HG03097 (cell line): ENCODE measurements around the gene ZDBF2.
A peak's percentile ranks its signal among the peaks of the same experiment; 100 is the strongest.
"Not testable (repeated sequence)": the region's sequence is repeated elsewhere in the genome, so short reads cannot be mapped to it uniquely, and the experiment has no call there.

Experiments
- ATAC-seq: cut with Tn5 transposase; IDR thresholded peaks from one replicate; pipeline ENCODE4 v1.9.1; 2021; ENCODE audit not compliant: unreplicated experiment, low FRiP score

ZDBF2 gene

DNA sequence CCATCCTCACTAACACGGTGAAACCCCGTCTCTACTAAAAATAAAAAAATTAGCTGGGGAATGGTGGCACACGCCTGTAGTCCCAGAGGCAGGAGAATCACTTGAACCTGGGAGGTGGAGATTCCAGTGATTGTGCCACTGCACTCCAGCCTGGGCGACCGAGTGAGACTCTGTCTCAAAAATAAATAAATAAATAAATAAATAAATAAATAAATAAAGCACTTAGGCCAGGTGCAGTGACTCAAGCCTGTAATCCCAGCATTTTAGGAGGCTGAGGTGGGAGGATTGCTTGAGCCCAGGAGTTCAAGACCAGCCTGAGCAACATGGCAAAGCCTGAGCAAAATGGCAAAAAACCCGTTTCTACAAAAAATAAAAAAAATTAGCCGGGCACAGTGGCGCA, 15.8 kb upstream of the ZDBF2 start:
- ATAC-seq, result not testable (repeated sequence)

DNA sequence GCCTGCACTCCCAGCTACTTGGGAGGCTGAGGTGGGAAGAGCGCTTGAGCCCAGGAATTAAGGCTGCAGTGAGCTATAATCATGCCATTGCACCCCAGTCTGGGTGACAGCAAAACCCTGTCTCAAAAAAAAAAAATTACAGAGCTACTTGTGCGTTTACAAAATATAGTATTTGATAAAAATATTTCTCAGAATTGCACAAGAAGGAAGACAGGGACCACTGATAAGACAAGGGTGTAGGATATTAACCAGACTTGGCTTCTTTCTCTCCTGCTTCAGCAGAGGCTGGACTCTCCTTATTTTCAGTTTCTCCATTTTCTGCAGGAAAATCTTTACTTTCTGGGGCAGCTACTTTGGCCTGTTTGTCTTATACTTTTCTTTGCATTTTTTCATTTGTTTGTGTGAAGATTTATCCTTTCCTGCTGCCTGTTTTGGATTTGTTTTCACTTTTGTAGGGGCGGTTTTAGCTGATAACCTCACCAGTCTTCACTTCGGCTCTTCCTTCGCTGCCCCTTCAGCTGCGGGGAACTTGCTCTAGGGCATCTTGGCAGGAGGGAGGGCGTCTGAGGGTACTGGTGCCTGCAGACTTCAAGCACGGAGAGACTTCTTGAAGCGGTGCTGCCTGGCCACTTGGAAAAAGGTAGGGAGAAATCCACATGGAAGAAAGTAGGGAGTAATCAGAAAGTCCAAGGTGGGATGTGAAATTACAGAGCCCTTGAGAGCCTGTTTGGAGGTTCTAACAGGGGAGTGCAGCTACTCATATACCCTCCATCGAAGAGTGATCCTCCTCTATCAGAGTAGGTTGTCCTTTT, 14.9 kb upstream of the ZDBF2 start:
- ATAC-seq, result no peak

DNA sequence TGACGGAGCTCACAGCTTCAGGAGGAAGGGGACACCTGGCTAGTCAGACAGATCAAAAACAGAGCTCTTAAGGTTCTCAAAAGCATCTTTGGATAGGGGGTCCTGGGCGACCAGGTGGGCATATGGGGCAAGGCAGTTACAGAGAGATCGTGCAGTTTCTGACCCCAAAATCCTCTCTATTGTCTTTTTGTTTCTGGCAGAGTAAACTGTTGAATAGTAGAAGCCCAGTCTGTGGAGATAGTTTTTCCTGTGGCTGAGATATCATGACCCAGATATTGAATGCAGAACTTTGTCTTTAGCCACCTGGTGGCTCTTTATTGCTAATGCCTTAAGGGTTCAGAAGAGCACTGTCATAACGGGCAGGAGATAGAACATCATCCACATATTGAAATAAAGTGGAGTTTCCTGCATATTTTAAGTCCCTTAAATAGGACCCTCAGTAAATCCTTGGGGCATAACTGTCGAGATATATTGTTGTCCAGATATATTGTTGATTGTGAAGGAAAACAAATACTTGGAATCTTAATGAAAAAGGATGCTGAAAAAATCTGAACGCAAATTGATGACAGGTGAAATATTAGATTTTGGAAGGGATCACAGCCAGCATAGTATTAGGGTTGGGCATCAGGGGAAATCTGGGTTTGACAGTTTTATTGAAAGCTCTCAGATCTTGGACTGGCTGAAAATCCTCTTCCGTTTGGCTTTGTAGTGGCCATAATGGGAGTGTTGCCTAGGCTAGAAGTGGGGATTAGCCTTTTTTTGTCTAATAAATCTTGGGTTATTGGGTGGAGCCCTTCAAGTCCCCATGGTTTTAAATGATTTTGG, 14.1 kb upstream of the ZDBF2 start:
- no peak for ATAC-seq

DNA sequence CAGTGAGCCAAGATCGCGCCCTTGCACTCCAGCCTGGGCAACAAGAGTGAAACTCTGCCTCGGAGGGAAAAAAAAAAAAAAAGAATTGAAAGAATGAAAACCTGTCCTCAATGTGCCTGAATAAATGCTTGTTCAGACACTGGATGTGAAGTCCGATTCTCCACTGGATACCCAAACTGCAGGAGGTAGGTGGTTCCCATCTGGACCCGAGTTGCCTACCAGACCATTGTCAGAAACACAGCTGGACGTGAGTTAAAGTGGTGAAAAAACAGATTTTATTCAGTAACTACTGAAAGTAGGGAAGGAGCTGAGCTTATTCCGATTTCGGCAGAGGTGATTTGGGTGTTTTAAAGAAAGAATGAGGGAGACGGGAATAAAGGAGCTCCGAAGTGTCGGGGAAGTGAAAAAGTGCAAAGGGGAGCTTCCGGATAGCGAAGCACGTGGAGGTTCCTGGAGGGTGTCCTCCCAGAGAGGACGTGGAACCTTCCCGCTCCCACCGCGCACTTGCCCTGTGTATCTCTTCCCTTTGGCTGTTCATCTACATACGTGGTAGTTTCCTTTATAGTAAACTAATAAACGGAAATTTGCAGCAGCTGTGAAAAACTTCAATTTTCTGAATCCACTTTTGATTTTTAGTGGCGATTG, 10.4 kb upstream of the ZDBF2 start:
- ATAC-seq, result no peak

DNA sequence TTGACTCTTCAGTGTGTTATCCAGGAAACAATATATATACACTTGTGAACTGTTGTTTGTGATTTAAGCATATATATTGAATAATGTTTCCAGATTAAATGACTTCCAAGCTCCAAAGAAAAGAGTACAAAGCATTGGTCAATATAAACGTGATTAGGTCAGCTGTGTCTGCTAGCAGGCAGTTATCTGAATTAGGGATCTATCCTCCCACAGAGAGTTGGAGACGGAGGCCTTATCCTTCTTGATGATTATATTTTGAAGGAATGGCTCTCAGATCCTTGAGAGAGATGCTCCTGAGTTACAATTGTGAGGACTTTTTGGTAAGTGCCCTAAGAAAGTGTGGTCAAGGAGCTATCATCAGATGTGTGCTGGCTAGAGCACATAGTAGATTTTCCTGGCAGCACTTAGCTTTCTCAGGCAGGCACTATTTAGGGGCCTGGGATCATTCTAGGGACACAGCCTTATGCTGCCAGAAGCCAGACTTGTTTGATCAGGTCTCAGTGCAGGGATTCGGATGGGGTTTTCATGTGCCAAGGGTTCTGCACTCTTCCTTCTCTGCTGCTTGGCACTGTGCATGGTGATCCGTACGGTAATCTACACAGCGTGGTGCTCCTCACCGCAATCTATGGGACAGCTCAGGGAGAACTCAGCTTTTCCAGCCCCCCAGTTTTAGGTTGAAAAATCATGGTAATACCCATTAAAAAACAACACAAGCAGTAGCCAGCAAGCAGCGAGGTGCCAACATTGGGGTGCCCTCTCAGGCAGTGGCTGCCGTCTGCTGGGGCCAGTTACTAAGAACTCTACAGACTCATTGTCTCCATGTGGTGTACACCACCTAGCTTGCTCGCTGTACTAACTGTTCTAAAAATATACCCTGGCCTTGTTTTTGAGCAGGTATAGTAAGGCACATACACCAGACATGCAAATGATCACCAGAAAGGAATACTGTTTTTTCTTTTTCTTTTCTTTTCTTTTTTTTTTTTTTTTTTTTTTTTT, 8.0 kb upstream of the ZDBF2 start:
- ATAC-seq, result no peak

DNA sequence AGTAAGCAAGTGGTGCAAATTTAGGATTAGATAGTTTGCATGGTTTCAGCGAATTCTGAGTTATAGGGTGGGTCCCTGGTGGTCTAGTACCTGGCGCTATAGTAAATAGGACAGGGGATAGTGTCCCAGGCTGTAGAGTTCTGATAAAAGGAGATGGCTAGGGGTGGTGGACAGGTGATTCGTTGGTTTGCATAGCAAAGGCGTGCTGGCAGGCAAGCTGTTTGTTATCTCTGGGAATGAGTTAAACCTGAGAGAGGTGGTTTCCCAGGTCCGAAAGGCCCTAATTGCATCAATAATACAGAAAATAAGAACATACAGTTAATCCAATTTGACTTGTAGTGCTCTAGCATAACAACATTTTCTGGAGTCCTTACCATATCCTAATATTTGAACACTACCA, 6.9 kb upstream of the ZDBF2 start:
- no peak for ATAC-seq

DNA sequence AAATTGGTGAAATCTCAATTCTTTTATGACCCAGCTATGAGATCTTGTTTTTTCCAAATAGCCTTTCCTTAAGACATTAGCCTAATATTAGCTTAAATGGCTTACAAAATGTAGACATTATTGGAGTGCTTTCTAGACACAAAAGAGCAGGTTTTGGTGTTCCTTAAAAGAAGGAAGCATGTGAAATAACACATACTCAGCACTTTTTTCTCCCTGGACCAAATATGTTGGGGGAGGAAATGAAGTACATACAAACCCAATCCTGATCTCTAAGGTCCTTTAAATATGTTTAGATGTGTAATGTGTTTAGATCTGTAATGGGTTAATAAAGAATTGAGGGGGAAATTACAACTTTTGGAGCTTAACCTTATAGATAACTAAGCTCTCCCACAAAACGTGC, 3.4 kb upstream of the ZDBF2 start:
- ATAC-seq, result no peak

DNA sequence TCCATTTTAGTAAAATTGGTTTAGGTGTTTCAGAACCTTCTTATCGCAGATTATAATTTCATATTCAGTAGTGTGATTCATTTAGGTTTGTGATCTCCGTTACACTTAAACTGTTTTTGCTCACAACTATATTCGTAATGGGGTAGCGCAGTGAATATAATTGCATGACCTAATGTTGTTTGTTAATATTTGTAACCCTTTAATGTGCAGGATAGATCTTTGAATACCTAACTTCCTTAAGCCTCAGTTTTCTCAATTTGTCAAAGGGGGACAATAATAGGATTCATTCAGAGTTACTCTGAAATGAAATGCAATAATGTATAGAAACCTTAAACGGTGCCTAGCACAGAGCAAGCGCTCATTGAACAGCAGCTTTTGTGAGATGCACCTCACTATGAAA, 558 bp upstream of the ZDBF2 start:
- ATAC-seq, result no peak

DNA sequence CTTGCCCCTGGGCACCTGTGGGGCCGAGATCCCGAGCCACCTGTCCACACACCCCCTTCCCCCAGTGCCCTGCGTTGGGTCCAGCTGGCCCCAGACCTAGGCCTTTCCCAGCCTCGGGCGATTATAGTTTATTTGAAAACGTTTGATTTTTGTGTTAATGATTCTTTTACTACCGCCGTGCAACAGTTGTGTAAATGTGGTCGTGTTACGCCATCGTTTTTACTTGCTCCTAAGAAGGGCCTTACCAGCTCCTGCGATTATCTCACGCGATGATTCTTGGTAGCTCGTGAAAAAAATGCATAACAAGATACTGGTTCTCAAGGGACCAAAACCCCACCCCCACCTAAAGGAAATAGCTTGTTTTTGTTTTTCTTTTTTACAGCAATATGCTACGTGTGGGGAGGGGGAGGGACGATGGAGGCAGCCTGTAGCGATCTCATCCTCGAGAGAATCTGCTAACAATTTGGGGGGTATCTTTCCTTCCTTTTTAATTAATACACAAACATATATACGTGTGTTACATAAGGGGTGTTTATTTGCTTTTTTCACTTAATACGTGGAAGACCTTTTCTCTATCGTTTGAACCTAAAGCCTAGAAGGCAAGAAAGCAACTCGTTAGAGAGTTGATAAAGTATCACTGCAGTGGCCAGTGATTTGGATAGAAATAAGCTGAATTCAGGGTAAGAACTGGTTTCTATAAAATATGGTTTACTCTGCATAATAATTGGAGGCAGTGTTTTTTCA, 1.0 kb downstream of the ZDBF2 start:
- ATAC-seq, result peak; percentile 25

DNA sequence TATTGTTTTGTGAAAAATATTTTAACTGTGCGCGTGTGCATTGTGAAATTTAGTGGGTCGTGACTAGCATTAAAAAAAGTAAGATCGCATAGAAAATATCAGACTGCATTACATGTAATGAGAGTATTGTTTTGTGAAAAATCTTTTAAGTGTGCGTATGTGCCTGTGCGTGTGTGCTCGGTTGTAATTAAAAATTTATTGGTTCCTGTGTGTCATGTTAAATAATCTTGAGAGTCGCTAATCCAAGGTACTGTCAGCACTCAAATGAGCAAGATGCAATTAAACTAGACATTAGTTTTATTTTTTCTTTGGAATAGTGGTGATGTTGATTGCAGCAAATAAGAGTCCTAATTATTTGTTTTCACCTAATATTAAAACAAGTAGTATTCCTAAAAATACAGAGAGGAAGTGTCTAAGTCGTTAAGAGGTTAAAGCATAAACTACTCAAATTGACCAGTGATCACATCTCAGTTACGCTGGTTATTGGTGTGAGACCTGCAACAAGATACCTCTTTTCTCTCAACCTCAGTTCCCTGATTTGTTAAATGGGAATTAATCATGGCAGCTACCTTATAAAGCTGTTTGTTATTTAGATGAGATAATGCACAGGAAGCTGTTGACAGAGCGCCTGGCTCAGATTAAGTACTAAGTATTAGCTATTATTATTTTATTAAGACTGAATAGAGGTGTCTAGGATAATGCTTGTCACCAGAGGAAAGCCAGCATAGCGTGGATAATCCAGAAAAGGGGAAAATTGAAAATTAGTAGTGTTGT, 1.9 kb downstream of the ZDBF2 start:
- no peak for ATAC-seq

DNA sequence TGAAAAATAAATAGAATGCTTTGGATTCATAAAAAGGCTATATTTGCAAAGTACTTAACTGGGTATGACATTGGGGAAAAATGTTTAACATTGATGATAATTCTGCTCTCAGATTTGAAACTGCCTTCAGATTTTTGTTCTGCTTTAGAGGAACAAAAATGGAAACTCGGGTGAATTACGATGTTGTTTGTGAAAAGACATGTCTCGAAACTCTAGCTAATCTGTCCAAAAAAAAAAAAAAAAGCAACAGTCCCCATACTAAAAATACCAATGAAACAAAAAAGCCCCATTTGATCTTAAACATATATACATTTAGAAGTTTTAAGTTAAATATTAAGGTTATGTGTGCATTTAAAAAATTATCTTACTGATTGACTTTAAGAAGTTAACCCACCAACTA, 3.0 kb downstream of the ZDBF2 start:
- ATAC-seq, result no peak

DNA sequence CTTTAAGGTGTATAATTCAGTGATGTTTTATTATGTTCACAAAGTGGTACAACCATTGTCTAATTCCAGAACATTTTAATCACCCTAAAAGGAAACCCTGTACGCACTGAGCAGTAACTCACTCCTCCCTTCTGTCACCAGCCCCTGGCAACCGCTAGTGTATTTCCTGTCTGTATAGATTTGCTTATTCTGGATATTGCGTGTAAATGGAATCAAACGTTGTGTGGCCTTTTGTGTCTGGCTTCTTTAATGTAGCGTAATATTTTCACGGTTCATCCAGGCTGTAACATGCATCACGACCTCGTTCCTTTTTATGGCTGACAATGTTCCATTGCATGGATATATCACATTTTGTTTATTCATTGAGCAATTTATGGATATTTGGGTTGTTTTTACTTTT, 8.3 kb downstream of the ZDBF2 start:
- no peak for ATAC-seq

DNA sequence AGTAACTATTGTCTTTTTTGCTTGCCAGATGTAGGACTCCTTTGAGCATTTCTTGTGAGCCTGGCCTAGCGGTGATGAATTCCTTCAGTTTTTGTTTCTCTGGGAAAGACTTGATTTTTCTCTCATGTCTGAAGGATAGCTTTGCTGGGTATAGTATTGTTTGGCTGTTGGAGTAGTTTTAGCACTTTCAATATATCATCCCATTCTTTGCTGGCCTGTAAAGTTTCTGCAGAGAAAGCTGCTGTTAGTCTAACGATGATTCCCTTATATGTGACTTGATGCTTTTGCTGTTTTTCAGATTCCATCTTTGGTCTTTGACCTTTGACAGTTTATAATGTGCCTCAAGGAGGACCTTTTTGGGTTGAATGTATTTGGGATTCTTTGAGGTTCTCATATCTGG, 12.7 kb downstream of the ZDBF2 start:
- no peak for ATAC-seq

DNA sequence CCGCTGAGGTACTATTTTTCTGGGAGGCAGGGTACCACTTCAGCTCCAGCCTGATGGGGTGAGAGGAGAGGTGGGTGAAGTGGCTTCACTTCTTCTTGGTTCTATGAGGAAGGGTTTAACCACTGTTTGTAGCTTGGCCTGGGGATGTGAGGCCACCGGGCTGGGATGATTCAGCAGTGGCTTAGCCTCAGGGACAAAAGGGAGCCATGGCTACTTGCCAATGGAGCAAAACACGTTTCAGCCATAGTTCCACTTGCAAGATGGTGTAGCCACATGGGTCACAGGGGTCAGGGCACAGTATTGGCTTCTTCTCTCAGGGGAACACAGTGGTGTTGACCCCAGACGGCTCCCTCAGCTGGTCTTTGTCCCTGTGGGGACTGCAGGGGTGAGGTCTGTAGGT, 14.9 kb downstream of the ZDBF2 start:
- no peak for ATAC-seq

DNA sequence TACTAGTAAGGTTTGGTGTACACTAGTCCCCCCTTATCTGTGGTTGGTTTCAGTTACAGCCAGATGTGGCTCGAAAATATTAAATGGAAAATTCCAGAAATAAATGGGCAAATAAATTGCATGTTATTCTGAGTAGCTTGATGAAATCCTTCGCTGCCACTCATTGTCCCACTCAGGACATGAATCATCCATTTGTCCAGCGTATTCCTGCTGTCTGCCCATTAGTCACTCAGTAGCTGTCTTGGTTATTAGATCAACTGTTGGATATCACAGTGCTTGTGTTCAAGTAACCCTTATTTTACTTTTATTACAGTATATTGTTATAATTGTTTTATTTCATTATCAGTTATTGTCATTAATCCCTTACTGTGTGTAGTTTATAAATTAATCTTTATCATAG, 21.7 kb downstream of the ZDBF2 start:
- no peak for ATAC-seq

DNA sequence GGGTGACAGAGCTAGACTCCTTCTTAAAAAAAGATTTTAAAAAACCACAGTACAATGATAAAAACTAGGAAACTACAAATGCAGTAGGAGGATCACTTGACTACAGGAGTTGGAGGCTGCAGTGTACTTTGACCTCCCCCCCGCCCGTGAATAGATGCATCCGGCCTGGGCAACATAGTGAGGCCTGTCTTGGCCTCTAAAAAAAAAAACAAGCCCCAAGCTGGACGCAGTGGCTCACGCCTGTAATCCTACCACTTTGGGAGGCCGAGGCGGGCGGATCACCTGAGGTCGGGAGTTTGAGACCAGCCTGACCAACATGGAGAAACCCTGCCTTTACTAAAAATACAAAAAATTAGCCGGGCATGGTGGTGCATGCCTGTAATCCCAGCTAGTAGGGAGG, 25.1 kb downstream of the ZDBF2 start:
- not testable (repeated sequence) for ATAC-seq

DNA sequence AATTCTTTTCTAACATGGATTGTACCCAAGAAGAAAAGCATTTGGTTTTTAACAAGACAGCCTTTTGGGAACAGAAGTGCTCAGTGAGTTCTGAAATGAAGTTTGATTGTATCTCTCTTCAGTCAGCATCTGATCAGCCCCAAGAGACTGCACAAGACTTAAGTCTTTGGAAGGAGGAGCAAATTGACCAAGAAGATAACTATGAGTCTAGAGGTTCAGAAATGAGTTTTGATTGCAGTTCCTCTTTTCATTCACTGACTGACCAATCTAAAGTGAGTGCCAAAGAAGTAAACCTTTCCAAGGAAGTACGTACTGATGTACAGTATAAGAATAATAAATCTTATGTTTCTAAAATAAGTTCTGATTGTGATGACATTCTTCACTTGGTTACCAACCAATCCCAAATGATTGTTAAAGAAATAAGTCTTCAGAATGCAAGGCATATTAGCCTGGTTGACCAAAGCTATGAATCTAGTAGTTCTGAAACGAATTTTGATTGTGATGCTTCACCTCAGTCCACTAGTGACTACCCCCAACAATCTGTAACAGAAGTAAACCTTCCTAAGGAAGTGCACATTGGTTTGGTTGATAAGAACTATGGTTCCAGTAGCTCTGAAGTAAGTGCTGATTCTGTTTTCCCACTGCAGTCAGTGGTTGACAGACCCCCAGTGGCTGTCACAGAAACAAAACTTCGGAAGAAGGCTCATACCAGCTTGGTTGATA, 31.2 kb downstream of the ZDBF2 start:
- ATAC-seq, result no peak

DNA sequence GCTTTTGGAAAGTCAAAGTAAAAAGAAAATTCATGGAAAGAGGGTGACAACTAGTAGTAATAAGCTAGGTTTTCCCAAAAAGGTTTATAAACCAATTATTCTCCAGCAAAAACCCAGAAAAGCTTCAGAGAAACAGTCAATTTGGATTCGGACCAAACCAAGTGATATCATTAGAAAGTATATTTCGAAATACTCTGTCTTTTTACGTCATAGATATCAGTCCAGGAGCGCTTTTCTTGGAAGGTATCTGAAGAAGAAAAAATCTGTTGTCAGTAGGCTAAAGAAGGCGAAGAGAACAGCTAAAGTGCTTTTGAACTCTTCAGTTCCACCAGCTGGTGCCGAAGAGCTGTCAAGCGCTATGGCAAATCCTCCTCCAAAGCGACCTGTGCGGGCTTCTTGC, 36.6 kb downstream of the ZDBF2 start:
- ATAC-seq, result no peak
